Epithelial cell of proximal tubule (primary cell): ENCODE results near the gene ANKRD63. TPM values are rescaled to one million over a fixed set of nuclear protein-coding genes. Genes with fewer than 3 reads are reported as not detected.
A peak's percentile ranks its signal among the peaks of the same experiment; 100 is the strongest.

Experiments used
- DNase-seq: peaks from one replicate; pipeline ENCODE4 v3.0.0-alpha.2; 2011; ENCODE audit warnings: low read depth
- H3K4me3 ChIP-seq: 2 replicates; pipeline ENCODE4 v1.5.1; 2011; ENCODE audit warnings: low read depth, mild to moderate bottlenecking, low read length
- total RNA-seq: library from RNA; depleted of rRNA; stranded (reverse); fragments of >200 nt; gene quantifications from 2 replicates; pipeline ENCODE4 v1.2.3, GENCODE V29; 2015
- TF ChIP-seq, protein P1 (sequence below): conservative IDR thresholded peaks from 2 replicates; pipeline ENCODE4 v1.5.1; 2012; ENCODE audit warnings: low read depth, mild to moderate bottlenecking, low read length

Gene ANKRD63
- total RNA-seq, 1 donor from 2014 or later: not detected

DNA sequence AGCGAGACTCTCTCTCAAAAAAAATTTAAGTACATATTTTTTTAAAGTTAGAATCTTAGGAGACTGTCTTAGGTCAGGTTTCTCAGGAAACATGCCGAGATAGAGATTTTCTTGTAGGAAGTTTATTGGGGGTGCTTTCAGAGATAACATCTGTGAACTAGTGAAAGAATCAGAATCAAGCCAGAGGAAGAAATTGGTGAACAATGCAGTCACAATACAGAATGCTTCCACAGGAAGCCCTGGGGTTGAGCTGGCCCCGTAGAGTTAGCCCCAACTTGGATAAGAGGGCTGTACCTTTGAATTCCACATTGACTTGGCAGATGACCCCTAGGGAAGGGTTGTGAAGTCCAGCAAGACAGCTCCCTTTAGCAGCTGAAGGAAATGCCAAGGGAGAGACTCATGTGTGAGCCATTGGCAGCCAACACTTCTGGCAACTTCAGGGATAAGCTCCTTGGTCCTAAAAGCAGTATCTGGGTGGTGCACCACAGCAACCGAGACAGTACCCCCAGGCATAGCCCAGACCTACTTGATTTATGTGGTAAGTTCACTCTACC is 31.9 kb upstream of the ANKRD63 start:
- TF ChIP-seq, protein P1, sequence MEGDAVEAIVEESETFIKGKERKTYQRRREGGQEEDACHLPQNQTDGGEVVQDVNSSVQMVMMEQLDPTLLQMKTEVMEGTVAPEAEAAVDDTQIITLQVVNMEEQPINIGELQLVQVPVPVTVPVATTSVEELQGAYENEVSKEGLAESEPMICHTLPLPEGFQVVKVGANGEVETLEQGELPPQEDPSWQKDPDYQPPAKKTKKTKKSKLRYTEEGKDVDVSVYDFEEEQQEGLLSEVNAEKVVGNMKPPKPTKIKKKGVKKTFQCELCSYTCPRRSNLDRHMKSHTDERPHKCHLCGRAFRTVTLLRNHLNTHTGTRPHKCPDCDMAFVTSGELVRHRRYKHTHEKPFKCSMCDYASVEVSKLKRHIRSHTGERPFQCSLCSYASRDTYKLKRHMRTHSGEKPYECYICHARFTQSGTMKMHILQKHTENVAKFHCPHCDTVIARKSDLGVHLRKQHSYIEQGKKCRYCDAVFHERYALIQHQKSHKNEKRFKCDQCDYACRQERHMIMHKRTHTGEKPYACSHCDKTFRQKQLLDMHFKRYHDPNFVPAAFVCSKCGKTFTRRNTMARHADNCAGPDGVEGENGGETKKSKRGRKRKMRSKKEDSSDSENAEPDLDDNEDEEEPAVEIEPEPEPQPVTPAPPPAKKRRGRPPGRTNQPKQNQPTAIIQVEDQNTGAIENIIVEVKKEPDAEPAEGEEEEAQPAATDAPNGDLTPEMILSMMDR: no peak
- no peak for DNase-seq
- H3K4me3 ChIP-seq: no peak overlapping the region

DNA sequence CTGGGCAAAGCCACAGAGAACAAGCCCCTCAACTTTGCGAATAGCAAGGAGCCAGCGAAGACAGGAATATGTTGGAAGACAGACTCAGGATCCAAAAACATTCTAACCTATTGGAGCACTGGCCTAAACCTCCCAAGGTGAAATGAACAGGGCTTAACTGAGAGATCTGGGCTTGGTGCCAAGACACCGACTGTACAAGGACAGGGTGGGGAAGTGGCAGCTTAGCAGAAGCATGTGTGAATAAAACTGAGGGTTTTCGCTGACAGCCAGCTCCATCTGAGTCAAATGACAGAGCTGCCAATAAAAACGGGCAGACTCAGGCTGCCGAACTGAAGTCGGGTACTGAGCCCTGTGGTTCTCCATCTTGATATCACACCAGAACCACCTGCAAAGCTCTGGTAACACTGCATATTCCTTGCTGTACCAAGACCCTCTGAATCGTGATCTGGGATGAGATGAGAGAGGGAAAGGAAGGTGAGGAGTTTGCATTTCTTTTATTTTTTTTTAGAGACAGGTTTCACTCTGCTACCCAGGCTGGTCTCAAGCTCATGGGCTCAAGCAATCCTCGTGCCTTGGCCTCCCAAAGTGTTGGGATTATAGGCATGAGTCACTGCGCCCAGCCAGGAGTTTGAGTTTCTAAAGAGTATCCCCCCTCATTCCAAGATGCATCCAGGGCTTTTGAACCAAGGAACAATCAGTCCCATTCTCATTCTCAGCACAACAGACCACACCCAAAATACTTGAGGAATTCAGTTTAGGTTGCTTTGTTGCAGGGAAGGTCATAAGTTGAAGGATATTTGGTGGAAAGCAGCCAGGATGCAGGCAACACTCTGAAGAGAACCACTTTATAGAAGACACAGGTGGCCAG is 30.9 kb upstream of the ANKRD63 start:
- TF ChIP-seq, protein P1: no peak
- no peak for DNase-seq
- no peak overlapping the region for H3K4me3 ChIP-seq

DNA sequence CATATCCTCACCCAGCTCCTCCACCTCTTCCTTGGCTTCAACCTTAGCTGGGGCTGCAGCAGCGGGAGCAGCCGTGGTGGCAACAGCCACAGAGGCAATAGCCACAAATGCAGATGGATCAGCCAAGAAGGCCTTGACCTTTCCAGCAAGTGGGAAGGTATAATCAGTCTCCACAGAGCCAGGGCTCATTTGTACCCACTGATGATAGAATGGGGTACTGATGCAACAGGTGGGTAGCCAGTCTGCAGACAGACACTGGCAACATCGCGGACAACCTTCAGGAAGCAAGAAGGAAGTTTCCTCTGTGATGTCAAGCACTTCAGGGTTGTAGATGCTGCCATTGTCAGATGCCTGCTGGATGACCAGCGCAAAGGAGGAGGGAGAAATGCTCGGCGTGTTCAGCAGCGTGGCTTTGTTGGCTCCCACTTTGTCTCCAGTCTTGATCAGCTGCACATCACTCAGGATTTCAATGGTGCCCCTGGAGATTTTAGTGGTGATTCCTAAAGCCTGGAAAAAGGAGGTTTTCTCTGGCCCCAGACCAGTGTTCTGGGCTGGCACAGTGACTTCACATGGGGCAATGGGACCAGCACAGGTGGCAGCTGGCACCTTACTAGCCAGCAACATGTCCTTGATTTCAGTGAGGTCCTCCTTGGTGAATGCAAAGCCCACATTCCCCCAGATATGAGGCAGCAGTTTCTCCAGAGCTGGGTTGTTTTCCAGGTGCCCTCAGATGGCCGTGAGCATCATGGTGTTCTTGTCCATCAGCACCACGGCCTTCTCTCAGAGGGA is 29.7 kb upstream of the ANKRD63 start:
- DNase-seq: no peak
- TF ChIP-seq, protein P1: no peak
- no peak overlapping the region for H3K4me3 ChIP-seq

DNA sequence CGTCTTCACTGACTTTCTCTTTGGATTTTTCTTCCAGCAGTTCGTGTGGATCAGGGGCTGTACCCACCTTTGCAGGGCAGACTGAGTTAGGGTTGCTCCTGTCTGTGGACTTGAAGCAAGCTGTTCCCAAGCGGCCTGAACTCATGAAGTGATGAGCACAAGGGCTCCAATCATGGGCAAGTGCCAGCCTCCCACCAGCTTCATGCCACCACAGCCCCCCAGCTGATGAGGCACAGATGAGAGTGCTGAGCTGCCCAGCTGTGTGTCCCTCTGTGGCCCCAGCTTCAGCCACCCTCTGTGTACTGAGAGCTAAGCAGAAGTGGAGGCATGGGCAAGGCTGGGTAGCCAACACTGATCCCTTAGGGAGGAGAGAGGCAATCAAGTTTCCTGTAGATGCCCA is 28.1 kb upstream of the ANKRD63 start:
- H3K4me3 ChIP-seq: no peak overlapping the region
- TF ChIP-seq, protein P1: no peak
- no peak for DNase-seq

DNA sequence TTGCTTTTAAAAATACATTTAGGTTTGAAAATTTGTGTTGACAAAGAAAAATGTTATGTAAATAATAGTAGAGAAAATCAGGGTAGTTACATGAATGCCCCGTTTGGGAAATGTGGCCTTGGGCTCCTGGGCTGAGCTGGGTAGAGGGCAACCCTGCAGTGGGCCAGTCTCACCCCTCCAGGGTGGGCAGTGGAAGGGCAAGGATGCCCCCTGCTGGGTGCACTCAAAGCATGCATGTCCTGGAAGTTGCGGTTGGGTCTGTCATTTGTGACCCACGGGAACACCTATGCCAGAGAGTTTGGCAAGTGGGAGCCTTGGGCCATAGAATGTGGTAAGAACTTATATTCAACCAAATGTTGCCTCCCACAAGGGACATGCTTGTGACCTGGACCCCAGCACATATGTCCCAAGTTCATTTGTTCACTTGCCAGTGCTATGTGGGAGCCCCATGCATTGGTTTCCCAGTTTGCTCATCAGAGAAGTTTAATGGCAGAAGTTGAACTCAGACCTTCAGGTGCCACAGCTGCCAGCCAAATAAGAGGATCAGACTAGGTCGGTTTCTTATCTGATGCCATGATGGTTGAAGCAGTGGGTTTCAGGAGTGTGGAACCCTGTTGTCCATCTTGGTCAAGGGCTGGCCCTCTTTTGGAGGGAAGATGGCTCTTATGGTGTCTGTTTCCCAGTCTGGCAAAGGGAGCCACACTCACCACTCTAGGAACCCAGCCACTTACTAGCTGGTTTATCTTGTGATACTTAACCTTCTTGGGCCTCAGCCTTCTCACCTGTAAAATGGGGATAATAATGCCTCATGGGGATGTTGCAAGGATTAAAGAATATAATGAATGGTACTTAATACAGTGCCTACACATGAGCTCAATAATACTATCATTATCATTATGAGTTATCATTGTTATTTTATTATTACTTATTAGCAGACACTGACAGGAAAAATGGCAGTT is 27.4 kb upstream of the ANKRD63 start:
- TF ChIP-seq, protein P1: peak; percentile 93
- DNase-seq: no peak
- H3K4me3 ChIP-seq: no peak overlapping the region

DNA sequence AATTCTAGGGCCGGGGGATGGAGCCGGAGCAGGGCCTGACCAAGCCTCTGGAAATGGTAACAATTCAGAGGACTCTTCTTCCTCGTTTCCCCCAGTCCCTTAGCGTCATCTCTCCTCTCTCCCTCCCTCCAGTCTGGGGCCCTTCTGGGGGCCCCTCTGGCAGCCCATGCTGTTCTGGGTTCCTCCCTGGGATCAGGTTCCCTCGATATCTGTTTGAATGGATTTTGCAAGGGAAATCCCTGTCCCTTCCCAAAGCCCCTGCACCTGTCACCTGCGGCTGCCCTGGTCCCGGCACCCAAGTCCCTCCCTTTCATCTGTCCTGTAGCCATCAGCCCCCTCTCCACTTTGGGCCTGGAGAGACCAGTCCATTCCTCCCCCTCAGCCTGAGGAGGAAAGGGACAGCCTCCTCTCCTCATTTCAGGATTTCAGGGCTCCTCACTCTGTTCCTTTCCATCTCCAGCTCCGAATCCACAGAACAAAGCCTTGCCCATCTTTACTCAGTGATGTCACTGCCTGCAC is 26.5 kb upstream of the ANKRD63 start:
- no peak overlapping the region for H3K4me3 ChIP-seq
- TF ChIP-seq, protein P1: no peak
- no peak for DNase-seq
